ENCODE measurements around the gene THSD1. TPM values are rescaled to one million over a fixed set of nuclear protein-coding genes. Genes with fewer than 3 reads are reported as not detected.
"Not testable (repeated sequence)": the region's sequence is repeated elsewhere in the genome, so short reads cannot be mapped to it uniquely, and the experiment has no call there.

The THSD1 gene
- total RNA-seq, 2 donors from 2014 or later = 0.32 to 0.54 TPM

GRCh38 chr13:52393572-52394357 lies 12.2 kb downstream of the THSD1 start:
- H3K4me1 Mint-ChIP-seq = no peaks in the 10 kb centered on the region
- no peaks in the 10 kb centered on the region for H3K36me3 Mint-ChIP-seq (ENCODE audit: low read depth)
- no peak overlapping the region for H3K4me3 Mint-ChIP-seq
- no peak for ATAC-seq (replicated peaks)
- peaks cover 15% of the 10 kb centered on the region for H3K27me3 Mint-ChIP-seq
- no peaks in the 10 kb centered on the region for H3K9me3 Mint-ChIP-seq
- no peak overlapping the region for H3K27ac Mint-ChIP-seq

- H3K27me3 Mint-ChIP-seq = no peaks in the 10 kb centered on the region
- H3K36me3 Mint-ChIP-seq (ENCODE audit: low read depth) = no peaks in the 10 kb centered on the region
- no peaks in the 10 kb centered on the region for H3K4me1 Mint-ChIP-seq
- H3K9me3 Mint-ChIP-seq = no peaks in the 10 kb centered on the region
- no peak overlapping the region for H3K4me3 Mint-ChIP-seq
- H3K27ac Mint-ChIP-seq = no peak overlapping the region
- ATAC-seq (replicated peaks) = no peak
Observed at GRCh38 chr13:52387721-52388120, 18.3 kb downstream of the THSD1 start.

GRCh38 chr13:52385870-52386269 lies 20.1 kb downstream of the THSD1 start:
- no peak for ATAC-seq (replicated peaks)
- H3K4me3 Mint-ChIP-seq = no peak overlapping the region
- no peaks in the 10 kb centered on the region for H3K4me1 Mint-ChIP-seq
- H3K27me3 Mint-ChIP-seq = no peaks in the 10 kb centered on the region
- no peak overlapping the region for H3K27ac Mint-ChIP-seq
- H3K36me3 Mint-ChIP-seq (ENCODE audit: low read depth) = no peaks in the 10 kb centered on the region
- H3K9me3 Mint-ChIP-seq = no peaks in the 10 kb centered on the region

- Mint-ChIP-seq H3K27me3 (no peaks in the 10 kb centered on the region), H3K4me1 (no peaks in the 10 kb centered on the region), H3K9me3 (no peaks in the 10 kb centered on the region), H3K4me3 (no peak overlapping the region), H3K27ac (no peak overlapping the region), H3K36me3 (ENCODE audit: low read depth) (no peaks in the 10 kb centered on the region)
- no peak for ATAC-seq (replicated peaks)
Observed at GRCh38 chr13:52383366-52383765, 22.6 kb downstream of the THSD1 start.

GRCh38 chr13:52378312-52378711 lies 27.7 kb downstream of the THSD1 start:
- Mint-ChIP-seq H3K27me3 (no peaks in the 10 kb centered on the region), H3K9me3 (no peaks in the 10 kb centered on the region), H3K4me3 (no peak overlapping the region), H3K4me1 (no peaks in the 10 kb centered on the region), H3K27ac (no peak overlapping the region), H3K36me3 (ENCODE audit: low read depth) (no peaks in the 10 kb centered on the region)
- no peak for ATAC-seq (replicated peaks)

GRCh38 chr13:52377898-52378297 lies 28.1 kb downstream of the THSD1 start:
- Mint-ChIP-seq H3K4me1 (no peaks in the 10 kb centered on the region), H3K9me3 (no peaks in the 10 kb centered on the region), H3K36me3 (ENCODE audit: low read depth) (no peaks in the 10 kb centered on the region), H3K27me3 (no peaks in the 10 kb centered on the region), H3K27ac (no peak overlapping the region), H3K4me3 (no peak overlapping the region)
- ATAC-seq (replicated peaks) = no peak

- no peaks in the 10 kb centered on the region for H3K9me3 Mint-ChIP-seq
- no peaks in the 10 kb centered on the region for H3K4me1 Mint-ChIP-seq
- H3K36me3 Mint-ChIP-seq (ENCODE audit: low read depth) = no peaks in the 10 kb centered on the region
- no peak overlapping the region for H3K4me3 Mint-ChIP-seq
- H3K27ac Mint-ChIP-seq = no peak overlapping the region
- ATAC-seq (replicated peaks) = no peak
- no peaks in the 10 kb centered on the region for H3K27me3 Mint-ChIP-seq
Observed at GRCh38 chr13:52374873-52375411, 31.0 kb downstream of the THSD1 start.

- Mint-ChIP-seq H3K9me3 (no peaks in the 10 kb centered on the region), H3K4me1 (no peaks in the 10 kb centered on the region), H3K27ac (no peak overlapping the region), H3K36me3 (ENCODE audit: low read depth) (no peaks in the 10 kb centered on the region), H3K27me3 (no peaks in the 10 kb centered on the region), H3K4me3 (no peak overlapping the region)
- ATAC-seq (replicated peaks) = no peak
Observed at GRCh38 chr13:52374389-52374788, 31.6 kb downstream of the THSD1 start.

GRCh38 chr13:52373277-52373676 lies 32.7 kb downstream of the THSD1 start:
- H3K36me3 Mint-ChIP-seq (ENCODE audit: low read depth); H3K27me3 Mint-ChIP-seq; H3K4me1 Mint-ChIP-seq; H3K4me3 Mint-ChIP-seq; H3K27ac Mint-ChIP-seq; ATAC-seq (replicated peaks); H3K9me3 Mint-ChIP-seq: not testable (repeated sequence)

GRCh38 chr13:52371736-52372247 lies 34.2 kb downstream of the THSD1 start:
- no peak overlapping the region for H3K27ac Mint-ChIP-seq
- no peaks in the 10 kb centered on the region for H3K27me3 Mint-ChIP-seq
- no peaks in the 10 kb centered on the region for H3K36me3 Mint-ChIP-seq (ENCODE audit: low read depth)
- H3K4me1 Mint-ChIP-seq = no peaks in the 10 kb centered on the region
- no peaks in the 10 kb centered on the region for H3K9me3 Mint-ChIP-seq
- H3K4me3 Mint-ChIP-seq = no peak overlapping the region
- ATAC-seq (replicated peaks) = no peak

- H3K27me3 Mint-ChIP-seq = no peaks in the 10 kb centered on the region
- no peaks in the 10 kb centered on the region for H3K9me3 Mint-ChIP-seq
- no peak overlapping the region for H3K27ac Mint-ChIP-seq
- no peaks in the 10 kb centered on the region for H3K36me3 Mint-ChIP-seq (ENCODE audit: low read depth)
- no peaks in the 10 kb centered on the region for H3K4me1 Mint-ChIP-seq
- no peak overlapping the region for H3K4me3 Mint-ChIP-seq
- ATAC-seq (replicated peaks) = no peak
Observed at GRCh38 chr13:52366291-52366690, 39.7 kb downstream of the THSD1 start.

GRCh38 chr13:52362169-52362887 lies 43.6 kb downstream of the THSD1 start:
- H3K4me3 Mint-ChIP-seq; ATAC-seq (replicated peaks); H3K27ac Mint-ChIP-seq; H3K9me3 Mint-ChIP-seq; H3K36me3 Mint-ChIP-seq (ENCODE audit: low read depth); H3K4me1 Mint-ChIP-seq: not testable (repeated sequence)
- peaks cover 10% of the 10 kb centered on the region for H3K27me3 Mint-ChIP-seq

- no peak for ATAC-seq (replicated peaks)
- Mint-ChIP-seq H3K4me1 (no peaks in the 10 kb centered on the region), H3K27me3 (peaks cover 13% of the 10 kb centered on the region), H3K27ac (no peak overlapping the region), H3K36me3 (ENCODE audit: low read depth) (no peaks in the 10 kb centered on the region), H3K4me3 (no peak overlapping the region), H3K9me3 (no peaks in the 10 kb centered on the region)
Observed at GRCh38 chr13:52361225-52361624, 44.7 kb downstream of the THSD1 start.

GRCh38 chr13:52359534-52359933 lies 46.4 kb downstream of the THSD1 start:
- no peak overlapping the region for H3K27ac Mint-ChIP-seq
- ATAC-seq (replicated peaks) = no peak

GRCh38 chr13:52356327-52356726 lies 49.6 kb downstream of the THSD1 start:
- no peaks in the 10 kb centered on the region for H3K36me3 Mint-ChIP-seq (ENCODE audit: low read depth)
- H3K4me1 Mint-ChIP-seq = no peaks in the 10 kb centered on the region
- H3K27ac Mint-ChIP-seq = no peak overlapping the region
- H3K4me3 Mint-ChIP-seq = no peak overlapping the region
- H3K27me3 Mint-ChIP-seq = peaks cover 16% of the 10 kb centered on the region
- no peak for ATAC-seq (replicated peaks)
- no peaks in the 10 kb centered on the region for H3K9me3 Mint-ChIP-seq

More at GRCh38 chr13:52359534-52359933, 46.4 kb downstream of the THSD1 start:
- no peaks in the 10 kb centered on the region for H3K36me3 Mint-ChIP-seq (ENCODE audit: low read depth)
- no peaks in the 10 kb centered on the region for H3K4me1 Mint-ChIP-seq
- H3K27me3 Mint-ChIP-seq = peaks cover 13% of the 10 kb centered on the region
- H3K9me3 Mint-ChIP-seq = no peaks in the 10 kb centered on the region
- no peak overlapping the region for H3K4me3 Mint-ChIP-seq
